Skeletal muscle tissue (tissue), 4 donors: Measurements from ENCODE around the gene D2HGDH. TPM values are rescaled to one million over a fixed set of nuclear protein-coding genes. Genes with fewer than 3 reads are reported as not detected.
"Not testable (repeated sequence)": the region's sequence is repeated elsewhere in the genome, so short reads cannot be mapped to it uniquely, and the experiment has no call there.

Source experiments
- H3K27ac ChIP-seq: one replicate; pipeline ENCODE4 v1.7.0; 2013; ENCODE audit warnings: mild to moderate bottlenecking, low read depth, low read length, inconsistent platforms
- H3K27me3 ChIP-seq, 3 donors: one replicate each; pipeline ENCODE4 v1.7.0; 2013; ENCODE audit warnings: low read length in 3 of 3; ENCODE audit not compliant: control insufficient read depth in 3 of 3, insufficient read depth in 3 of 3
- H3K36me3 ChIP-seq, 3 donors: one replicate each; pipeline ENCODE4 v1.7.0; 2013; ENCODE audit warnings: low read length in 3 of 3; ENCODE audit not compliant: control insufficient read depth in 3 of 3, insufficient read depth in 3 of 3
- H3K4me1 ChIP-seq, 3 donors: one replicate each; pipeline ENCODE4 v1.7.0; 2013; ENCODE audit warnings: low read length in 3 of 3, mild to moderate bottlenecking in 3 of 3; ENCODE audit not compliant: control insufficient read depth in 3 of 3, insufficient read depth in 3 of 3
- H3K4me3 ChIP-seq, 3 donors: one replicate each; pipeline ENCODE4 v1.7.0; 2013; ENCODE audit warnings: low read length in 3 of 3
- H3K9ac ChIP-seq, 3 donors: one replicate each; pipeline ENCODE4 v1.7.0; 2013; ENCODE audit warnings: low read length in 3 of 3, mild to moderate bottlenecking in 3 of 3, moderate library complexity in 2 of 3, low read depth in 1 of 3
- H3K9me3 ChIP-seq, 3 donors: one replicate each; pipeline ENCODE4 v1.7.0; 2013; ENCODE audit warnings: low read length in 3 of 3; ENCODE audit not compliant: control insufficient read depth in 3 of 3
- total RNA-seq: library from RNA; depleted of rRNA; stranded (reverse); fragments of >200 nt; gene quantifications from one replicate; pipeline ENCODE4 v1.2.3, GENCODE V29; 2014
- donor health status: Osteomylitis.

Gene D2HGDH
- total RNA-seq, 1 donor from 2014 or later, result 5.7 TPM

DNA sequence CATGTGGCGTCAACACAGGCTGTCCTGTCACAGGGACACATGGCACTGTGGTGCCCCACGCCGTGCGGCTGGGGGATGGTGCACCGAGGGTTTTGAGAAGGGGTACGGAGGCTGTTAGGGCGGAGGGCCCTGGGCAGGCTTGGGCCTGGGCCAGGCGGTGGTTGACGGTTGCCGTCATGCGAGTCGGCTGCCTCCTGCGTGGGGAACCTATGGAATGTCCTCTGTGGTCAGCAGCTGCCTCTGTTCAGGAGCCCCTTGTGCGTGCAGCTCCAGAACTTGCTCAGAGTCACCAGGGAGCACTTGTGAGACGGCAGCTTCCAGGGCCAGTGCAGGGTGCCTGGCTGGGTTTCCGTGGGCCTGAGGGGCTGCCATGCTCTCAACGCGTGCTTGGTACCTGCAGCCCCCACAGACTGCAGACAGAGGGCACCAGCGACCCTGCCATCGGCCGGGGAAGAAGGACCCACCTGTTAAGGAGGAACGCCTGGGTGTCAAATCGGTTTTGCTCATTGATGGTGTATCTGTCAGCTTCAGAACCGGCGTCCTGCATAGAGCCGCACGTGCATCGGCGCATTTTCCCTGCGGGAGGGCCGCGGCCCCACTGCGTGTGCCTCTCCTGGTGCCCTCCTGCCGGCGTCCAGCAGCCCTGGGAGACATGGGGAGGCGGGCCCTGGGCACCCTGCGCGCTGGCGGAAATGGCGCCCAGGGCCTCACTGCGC lies 10.0 kb upstream of the D2HGDH start:
- Histone ChIP-seq H3K9me3 (no peaks in the 10 kb centered on the region), H3K9ac (no peak overlapping the region), H3K4me1 (peaks cover 13% of the 10 kb centered on the region in 3 donors), H3K36me3 (peaks cover 38 to 45% (median 40%) of the 10 kb centered on the region in 3 donors), H3K4me3 (no peak overlapping the region), H3K27me3 (no peaks in the 10 kb centered on the region), H3K27ac (no peak overlapping the region)

DNA sequence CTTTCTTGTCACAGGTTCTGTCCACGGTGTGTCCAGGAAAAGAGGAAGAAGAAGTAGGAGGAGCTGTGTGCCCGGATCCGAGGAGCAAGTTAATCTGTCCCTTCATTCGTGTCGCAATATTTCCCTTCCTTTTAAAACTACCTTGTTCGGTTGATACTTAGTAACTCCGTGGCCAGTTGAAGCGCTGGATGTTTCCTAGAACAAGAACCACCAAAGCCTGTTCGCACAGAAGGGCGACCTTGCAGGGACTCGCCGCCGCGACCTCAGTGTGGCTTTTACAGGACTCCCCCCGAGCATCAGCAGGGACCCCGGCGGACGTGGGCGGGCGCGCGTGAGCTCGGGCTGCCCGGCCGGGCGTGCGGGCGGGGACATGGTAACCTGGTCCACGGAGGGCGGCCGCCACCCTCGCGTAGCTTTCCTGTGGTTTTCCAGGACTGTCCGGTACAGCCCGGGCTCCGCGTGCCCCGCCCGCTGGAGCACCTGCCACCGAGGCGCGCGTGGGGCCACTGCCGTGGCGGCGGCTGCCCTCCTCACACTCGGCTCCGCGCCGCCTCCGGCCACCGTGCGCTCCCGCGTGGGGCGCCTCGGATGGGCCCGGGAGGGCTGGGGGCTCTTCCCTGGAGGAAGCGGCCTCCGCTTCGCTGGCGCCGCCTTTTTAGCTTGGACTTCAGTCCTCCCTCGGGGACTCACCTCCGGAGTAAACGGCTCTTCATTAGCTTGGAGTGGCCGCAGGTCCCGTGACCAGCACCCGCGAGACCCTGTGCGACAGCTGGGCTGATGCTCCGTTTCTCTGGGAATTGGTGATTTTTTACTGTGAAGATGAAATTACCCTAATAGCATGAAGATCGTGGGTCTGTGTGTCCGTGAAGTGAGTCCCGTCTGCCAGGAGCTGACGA lies 9.2 kb upstream of the D2HGDH start:
- peaks cover 31 to 38% (median 32%) of the 10 kb centered on the region in 3 donors for H3K36me3 ChIP-seq
- peaks cover 13% of the 10 kb centered on the region in 3 donors for H3K4me1 ChIP-seq
- no peak overlapping the region for H3K4me3 ChIP-seq
- H3K9me3 ChIP-seq, result no peaks in the 10 kb centered on the region
- H3K27me3 ChIP-seq, result no peaks in the 10 kb centered on the region
- no peak overlapping the region for H3K27ac ChIP-seq
- no peak overlapping the region for H3K9ac ChIP-seq

DNA sequence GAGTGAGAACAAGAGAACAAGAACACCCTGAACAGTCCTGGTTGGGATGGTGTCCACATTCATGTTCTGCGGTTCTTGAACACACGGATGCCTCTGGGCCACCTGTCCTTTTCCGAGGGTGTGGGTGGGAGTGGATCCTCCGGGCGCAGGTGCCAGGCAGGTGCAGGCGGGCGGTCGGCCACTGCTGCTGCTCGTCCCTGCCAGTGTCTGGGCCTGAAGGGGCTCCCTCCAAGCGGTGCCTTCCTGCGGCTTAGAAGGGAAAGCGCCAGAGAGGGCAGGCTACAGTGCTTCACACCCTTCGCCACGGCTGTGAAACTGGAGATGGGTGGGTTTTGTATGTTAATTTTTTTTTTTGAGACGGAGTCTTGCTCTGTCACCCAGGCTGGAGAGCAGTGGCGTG lies 8.0 kb upstream of the D2HGDH start:
- Histone ChIP-seq H3K9me3 (no peaks in the 10 kb centered on the region), H3K4me1 (peaks cover 13% of the 10 kb centered on the region in 3 donors), H3K9ac (no peak overlapping the region), H3K27ac (no peak overlapping the region), H3K27me3 (no peaks in the 10 kb centered on the region), H3K36me3 (peaks cover 19 to 25% (median 21%) of the 10 kb centered on the region in 3 donors), H3K4me3 (no peak overlapping the region)

DNA sequence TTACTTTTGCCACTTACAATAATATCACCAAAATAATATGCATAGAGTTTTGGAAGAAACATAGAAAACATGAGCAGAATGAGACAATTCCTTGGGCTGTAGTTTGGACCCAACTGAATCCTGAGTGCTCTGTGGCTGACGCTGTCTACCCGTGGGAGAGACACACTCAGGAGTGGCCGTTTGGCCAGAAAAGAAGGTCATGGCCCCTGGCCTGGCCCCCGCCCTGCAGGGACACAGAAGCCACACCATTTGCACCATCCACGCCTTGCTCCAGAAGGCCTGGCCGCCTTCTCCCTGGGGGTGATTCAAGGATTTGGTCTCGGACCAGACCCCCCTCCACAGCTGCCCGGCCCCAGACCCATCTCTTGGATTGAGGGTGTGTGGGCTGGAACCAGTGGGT lies 6.4 kb upstream of the D2HGDH start:
- H3K27me3 ChIP-seq, result no peaks in the 10 kb centered on the region
- peak overlapping the region; percentile 81 to 88 (median 85) for H3K9ac ChIP-seq
- H3K27ac ChIP-seq, result peak overlapping the region; percentile 93
- no peaks in the 10 kb centered on the region for H3K9me3 ChIP-seq
- peaks cover 13% of the 10 kb centered on the region in 3 donors for H3K4me1 ChIP-seq
- H3K36me3 ChIP-seq, result peaks cover 9 to 17% (median 12%) of the 10 kb centered on the region in 3 donors
- H3K4me3 ChIP-seq, result peak overlapping the region in 2 of 3 donors; percentile 56 to 61

DNA sequence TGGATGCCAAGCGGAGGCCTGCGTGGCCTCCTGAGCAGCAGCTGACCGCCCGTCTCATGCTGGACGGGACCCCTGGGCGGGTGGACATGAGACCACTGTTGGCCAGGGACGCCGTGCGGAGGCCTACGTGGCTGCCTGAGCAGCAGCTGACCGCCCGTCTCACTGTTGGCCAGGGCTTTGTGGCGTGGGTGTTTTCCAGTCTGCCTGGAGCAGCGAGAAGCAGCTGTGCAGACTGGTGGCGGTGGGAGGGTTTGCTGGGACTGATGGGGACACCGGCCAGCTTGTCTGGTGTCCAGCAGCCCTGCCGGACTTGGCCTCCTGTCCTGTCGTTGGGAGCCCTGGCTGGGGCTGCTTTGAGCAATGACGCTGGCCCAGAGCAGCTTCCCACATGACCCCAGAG lies 5.8 kb upstream of the D2HGDH start:
- Histone ChIP-seq H3K4me3 (peak overlapping the region; percentile 47 to 61 (median 56)), H3K4me1 (peaks cover 13% of the 10 kb centered on the region in 3 donors), H3K9ac (peak overlapping the region; percentile 81 to 88 (median 85)), H3K27ac (peak overlapping the region; percentile 93), H3K27me3 (no peaks in the 10 kb centered on the region), H3K36me3 (peaks cover 3 to 11% (median 8%) of the 10 kb centered on the region in 3 donors), H3K9me3 (no peaks in the 10 kb centered on the region)

DNA sequence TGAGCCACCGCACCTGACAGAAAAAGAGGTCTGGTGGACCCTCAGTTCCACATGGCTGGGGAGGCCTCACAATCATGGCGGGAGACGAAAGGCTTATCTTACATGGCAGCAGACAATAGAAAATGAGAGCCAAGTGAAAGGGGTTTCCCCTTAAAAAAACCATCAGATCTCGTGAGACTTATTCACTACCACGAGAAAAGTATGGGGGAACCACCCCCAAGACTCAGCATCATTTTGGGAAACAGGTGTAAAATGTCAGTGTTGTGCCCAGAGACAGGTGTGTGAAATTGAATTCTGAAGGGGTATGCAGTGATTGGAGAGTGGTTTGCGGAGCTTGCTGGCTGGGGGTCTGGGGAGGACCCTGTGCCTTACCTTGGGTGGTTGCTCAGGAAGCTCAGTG lies 4.6 kb upstream of the D2HGDH start:
- Histone ChIP-seq H3K9me3 (no peaks in the 10 kb centered on the region), H3K4me3 (no peak overlapping the region), H3K4me1 (peaks cover 17 to 20% (median 18%) of the 10 kb centered on the region in 3 donors), H3K9ac (no peak overlapping the region), H3K36me3 (peaks cover 3 to 8% (median 3%) of the 10 kb centered on the region in 3 donors), H3K27me3 (no peaks in the 10 kb centered on the region), H3K27ac (no peak overlapping the region)

DNA sequence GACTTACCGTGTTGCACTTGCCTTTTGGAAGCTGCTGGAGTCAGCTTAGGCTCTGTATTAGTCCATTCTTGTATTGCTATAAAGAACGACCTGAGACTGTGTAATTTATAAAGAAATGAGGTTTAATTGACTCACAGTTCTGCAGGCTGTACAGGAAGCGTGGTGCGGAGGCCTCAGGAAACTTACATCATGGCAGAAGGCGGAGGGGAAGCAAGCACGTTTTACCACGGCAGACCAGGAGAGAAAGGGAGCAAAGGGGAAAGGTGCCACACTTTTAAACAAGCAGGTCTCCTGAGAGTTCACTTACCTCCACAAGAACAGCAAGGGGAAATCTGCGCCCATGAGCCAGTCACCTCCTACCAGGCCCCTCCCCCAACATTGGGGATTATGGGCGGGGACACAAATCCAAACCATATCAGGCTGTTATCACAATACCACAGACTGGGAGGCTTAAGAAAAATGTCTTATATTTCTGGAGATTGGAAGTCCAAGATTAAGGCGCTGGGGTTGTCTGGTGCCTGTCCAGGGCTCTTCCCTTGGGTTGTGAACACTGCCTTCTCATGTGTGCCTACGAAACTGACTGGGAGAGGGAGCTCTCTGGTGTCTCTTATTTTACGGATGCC lies 3.6 kb upstream of the D2HGDH start:
- H3K36me3 ChIP-seq, result peaks cover 2 to 6% (median 3%) of the 10 kb centered on the region in 3 donors
- no peaks in the 10 kb centered on the region for H3K9me3 ChIP-seq
- H3K9ac ChIP-seq, result no peak overlapping the region
- no peaks in the 10 kb centered on the region for H3K27me3 ChIP-seq
- H3K4me1 ChIP-seq, result peaks cover 17 to 29% (median 25%) of the 10 kb centered on the region in 3 donors
- H3K27ac ChIP-seq, result no peak overlapping the region
- no peak overlapping the region for H3K4me3 ChIP-seq

DNA sequence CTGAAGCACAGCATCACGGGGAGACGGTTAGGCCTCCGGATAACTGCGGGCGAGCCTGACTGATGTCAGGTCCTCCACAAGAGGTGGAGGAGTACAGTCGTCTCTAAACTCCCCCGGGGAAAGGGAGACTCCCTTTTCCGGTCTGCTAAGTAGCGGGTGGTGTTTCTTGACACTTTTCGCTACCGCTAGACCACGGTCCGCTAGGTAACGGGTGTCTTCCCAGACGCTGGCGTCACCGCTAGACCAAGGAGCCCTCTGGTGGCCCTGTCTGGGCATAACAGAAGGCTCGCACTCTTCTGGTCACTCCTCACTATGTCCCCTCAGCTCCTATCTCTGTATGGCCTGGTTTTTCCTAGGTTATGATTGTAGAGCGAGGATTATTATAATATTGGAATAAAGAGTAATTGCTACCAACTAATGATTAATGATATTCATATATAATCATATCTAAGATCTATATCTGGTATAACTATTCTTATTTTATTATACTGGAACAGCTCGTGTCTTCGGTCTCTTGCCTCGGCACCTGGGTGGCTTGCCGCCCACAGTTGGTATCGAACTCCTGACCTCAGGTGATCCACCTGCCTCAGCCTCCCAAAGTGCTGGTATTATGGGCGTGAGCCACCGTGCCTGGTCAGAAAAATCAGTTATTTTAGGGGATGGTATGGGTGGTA lies 1.8 kb upstream of the D2HGDH start:
- Histone ChIP-seq H3K9ac (peak overlapping the region in 1 of 3 donors; percentile 25), H3K4me3 (peak overlapping the region in 1 of 3 donors; percentile 58), H3K4me1 (peaks cover 17 to 29% (median 26%) of the 10 kb centered on the region in 3 donors)
- not testable (repeated sequence) for H3K27me3 ChIP-seq, H3K36me3 ChIP-seq, H3K9me3 ChIP-seq, H3K27ac ChIP-seq

DNA sequence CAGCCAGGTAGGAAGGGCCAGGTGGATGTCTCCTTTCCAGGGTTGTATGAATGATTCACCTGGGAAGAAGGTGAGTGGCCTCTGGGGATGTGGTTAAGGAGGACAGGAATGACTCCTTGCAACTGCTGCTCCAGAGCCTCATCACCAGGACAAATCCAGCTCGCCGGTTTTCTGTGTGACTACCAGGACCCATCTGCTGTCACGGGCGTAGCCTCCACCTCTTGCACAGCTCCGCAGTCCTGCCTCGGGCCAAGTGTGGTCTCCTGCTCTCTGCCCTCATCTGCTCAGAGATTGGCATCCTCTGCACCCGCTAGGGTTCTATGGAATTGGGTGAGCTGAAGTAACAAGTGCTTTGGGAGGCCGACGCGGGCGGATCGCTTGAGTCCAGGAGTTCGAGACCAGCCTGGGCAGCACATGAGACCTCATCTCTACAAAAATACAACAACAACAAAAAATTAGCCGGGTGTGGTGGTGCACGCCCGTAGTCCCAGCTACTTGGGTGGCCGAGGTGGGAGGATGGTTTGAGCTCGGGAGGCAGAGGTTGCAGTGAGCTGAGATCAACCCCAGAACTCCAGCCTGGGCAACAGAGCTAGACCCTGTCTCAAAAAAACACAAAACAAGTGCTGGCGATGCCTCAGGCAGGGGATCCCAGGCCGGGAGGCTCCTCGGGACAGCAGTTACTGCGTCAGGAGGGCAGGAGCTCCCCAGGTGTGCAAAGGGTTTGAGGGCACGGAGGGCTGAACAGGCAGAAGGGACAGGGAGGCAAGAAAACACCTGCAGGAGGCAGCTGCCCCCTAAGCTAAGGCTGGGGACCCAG lies 831 bp upstream of the D2HGDH start:
- Histone ChIP-seq H3K9me3 (no peaks in the 10 kb centered on the region), H3K27me3 (no peaks in the 10 kb centered on the region), H3K4me3 (peak overlapping the region; percentile 38 to 92 (median 63)), H3K27ac (no peak overlapping the region), H3K4me1 (peaks cover 10 to 21% (median 18%) of the 10 kb centered on the region in 3 donors), H3K9ac (peak overlapping the region; percentile 17 to 75 (median 72)), H3K36me3 (peaks cover 0 to 8% (median 5%) of the 10 kb centered on the region in 3 donors)
